IMR-90 (cell line): ENCODE data around the gene BRCC3. TPM values are rescaled to one million over a fixed set of nuclear protein-coding genes. Genes with fewer than 3 reads are reported as not detected.

Experiments
- ATAC-seq: fragments of 200-7000 bp; cut with Tn5 transposase; 2 replicates; pipeline ENCODE4 v1.9.1; 2020; ENCODE audit warnings: low read depth, mild to moderate bottlenecking, moderate library complexity
- BruUV-seq: library from RNA; stranded (reverse); fragments of 400-500 nt; replicated peaks from 2 replicates; lab custom pipeline; 2021; lab: Mats Ljungman, UMichigan
- CTCF ChIA-PET: fragments of 300-600 bp; formaldehyde crosslinking; extraction: SDS; loops from one replicate; lab custom pipeline; 2021; ENCODE audit warnings: antibody characterized with exemption; lab: Yijun Ruan, JAX
- POLR2A ChIA-PET: fragments of 300-600 bp; sonication (Branson Sonifier 250); formaldehyde crosslinking; loops from one replicate; lab custom pipeline; 2022; ENCODE audit warnings: antibody characterized with exemption; ENCODE audit not compliant: unreplicated experiment; lab: Charles Lee
- DNase-seq: peaks from one replicate; pipeline ENCODE4 v3.0.0; 2013
- H2AFZ ChIP-seq: replicated peaks from 2 replicates; pipeline ENCODE3; 2013; ENCODE audit warnings: low read length, mild to moderate bottlenecking; ENCODE audit not compliant: poor library complexity
- H2AK5ac ChIP-seq: 2 replicates; pipeline ENCODE4 v1.6.1; 2013; ENCODE audit warnings: low read depth, low read length, inconsistent platforms
- H2AK9ac ChIP-seq: replicated peaks from 2 replicates; pipeline ENCODE3; 2013; ENCODE audit warnings: mild to moderate bottlenecking, low read depth, low read length, moderate library complexity; ENCODE audit not compliant: poor library complexity
- H2BK120ac ChIP-seq: 2 replicates; pipeline ENCODE4 v1.6.1; 2013; ENCODE audit warnings: low read depth, low read length, inconsistent platforms
- H2BK15ac ChIP-seq: 3 replicates; pipeline ENCODE4 v1.6.1; 2013; ENCODE audit warnings: low read depth, low read length, inconsistent platforms
- H2BK20ac ChIP-seq: 2 replicates; pipeline ENCODE4 v1.6.1; 2013; ENCODE audit warnings: low read depth, mild to moderate bottlenecking, inconsistent platforms, low read length, moderate library complexity
- H2BK5ac ChIP-seq: 2 replicates; pipeline ENCODE4 v1.6.1; 2013; ENCODE audit warnings: mild to moderate bottlenecking, low read depth, low read length, inconsistent platforms; ENCODE audit not compliant: poor library complexity, severe bottlenecking
- H3K14ac ChIP-seq: replicated peaks from 2 replicates; pipeline ENCODE4 v1.6.1; 2013; ENCODE audit warnings: low read depth, low read length, inconsistent platforms
- H3K18ac ChIP-seq: 2 replicates; pipeline ENCODE4 v1.6.1; 2013; ENCODE audit warnings: low read depth, low read length, control low read depth
- H3K23ac ChIP-seq: 2 replicates; pipeline ENCODE4 v1.6.1; 2013; ENCODE audit warnings: low read depth, low read length, inconsistent platforms
- H3K27ac ChIP-seq: 2 replicates; pipeline ENCODE4 v1.5.1; 2013; ENCODE audit warnings: mild to moderate bottlenecking, control low read depth, low read length; ENCODE audit not compliant: insufficient read depth
- H3K27me3 ChIP-seq: 2 replicates; pipeline ENCODE4 v1.6.1; 2013; ENCODE audit warnings: low read length; ENCODE audit not compliant: control insufficient read depth, insufficient read depth
- H3K36me3 ChIP-seq: 2 replicates; pipeline ENCODE4 v1.6.1; 2013; ENCODE audit warnings: low read length, mixed read lengths; ENCODE audit not compliant: control insufficient read depth, insufficient read depth
- H3K4ac ChIP-seq: 2 replicates; pipeline ENCODE4 v1.6.1; 2013; ENCODE audit warnings: low read depth, low read length, inconsistent platforms
- H3K4me1 ChIP-seq: 2 replicates; pipeline ENCODE4 v1.6.1; 2013; ENCODE audit warnings: low read length, mixed read lengths; ENCODE audit not compliant: control insufficient read depth, insufficient read depth
- H3K4me2 ChIP-seq: 2 replicates; pipeline ENCODE4 v1.6.1; 2013; ENCODE audit warnings: low read depth, mild to moderate bottlenecking, control low read depth, low read length, moderate library complexity
- H3K4me3 ChIP-seq: 2 replicates; pipeline ENCODE4 v1.5.1; 2013; ENCODE audit warnings: low read depth, mild to moderate bottlenecking, control low read depth, low read length, moderate library complexity; ENCODE audit not compliant: insufficient read depth
- H3K56ac ChIP-seq: 2 replicates; pipeline ENCODE4 v1.6.1; 2013; ENCODE audit warnings: low read length, inconsistent platforms; ENCODE audit not compliant: insufficient read depth; ENCODE audit errors: extremely low read depth
- H3K79me1 ChIP-seq, 2 experiments: 2 replicates each; pipeline ENCODE4 v1.6.1; 2013; ENCODE audit warnings: low read length in 2 of 2, inconsistent platforms in 1 of 2, low read depth in 1 of 2
- H3K9ac ChIP-seq: 2 replicates; pipeline ENCODE4 v1.6.1; 2013; ENCODE audit warnings: low read depth, low read length, control low read depth
- H3K9me1 ChIP-seq: 2 replicates; pipeline ENCODE4 v1.6.1; 2013; ENCODE audit warnings: low read length, inconsistent platforms; ENCODE audit not compliant: insufficient read depth
- H3K9me3 ChIP-seq: 2 replicates; pipeline ENCODE4 v1.6.1; 2013; ENCODE audit warnings: low read length; ENCODE audit not compliant: control insufficient read depth, insufficient read depth
- H4K20me1 ChIP-seq: 2 replicates; pipeline ENCODE4 v1.6.1; 2013; ENCODE audit warnings: low read length, inconsistent platforms; ENCODE audit not compliant: insufficient read depth
- H4K5ac ChIP-seq: 2 replicates; pipeline ENCODE4 v1.6.1; 2013; ENCODE audit warnings: mild to moderate bottlenecking, low read depth, low read length, control low read depth
- H4K8ac ChIP-seq, 2 experiments: 2 replicates each; pipeline ENCODE4 v1.6.1; 2013; ENCODE audit warnings: low read depth in 2 of 2, low read length in 2 of 2, control low read depth in 1 of 2, inconsistent platforms in 1 of 2
- H4K91ac ChIP-seq: 2 replicates; pipeline ENCODE4 v1.6.1; 2013; ENCODE audit warnings: low read depth, low read length, inconsistent platforms; ENCODE audit not compliant: insufficient read depth
- MXI1 ChIP-seq: IDR thresholded peaks from 2 replicates; pipeline ENCODE4 v1.6.1; 2012; ENCODE audit warnings: low read depth, mild to moderate bottlenecking, low read length, moderate library complexity, borderline replicate concordance
- NFE2L2 ChIP-seq: fragments of 150-350 bp; IDR thresholded peaks from 2 replicates; pipeline ENCODE4 v1.6.1; 2016; ENCODE audit warnings: low read depth, mild to moderate bottlenecking, low read length
- POLR2A ChIP-seq: IDR thresholded peaks from 2 replicates; pipeline ENCODE4 v1.6.1; 2012; ENCODE audit warnings: mild to moderate bottlenecking, low read depth, low read length
- RAD21 ChIP-seq: IDR thresholded peaks from 2 replicates; pipeline ENCODE4 v1.6.1; 2012; ENCODE audit warnings: low read length, improper control_type of control experiment
- whole genome bisulfite sequencing, 2 experiments: methylation state at CpG; one replicate each; pipeline versions ENCODE4 v1.1.5 to v1.1.7; 2013; ENCODE audit warnings: missing lambda C conversion rate in 2 of 2; ENCODE audit not compliant: insufficient read length in 1 of 2; ENCODE audit errors: extremely low coverage in 2 of 2; 5-methylcytosine and 5-hydroxymethylcytosine counted together
- dilution Hi-C: fragments of 300-500 bp; cut with HindIII; formaldehyde crosslinking; loops from one replicate; pipeline ENCODE4 v1.14.3; 2018; ENCODE audit warnings: low sequenced_read_pairs; ENCODE audit not compliant: unreplicated experiment
- in situ Hi-C: fragments of 300-500 bp; cut with MboI; formaldehyde crosslinking; loops from 3 replicates; pipeline ENCODE4 v1.14.3; 2019; ENCODE audit warnings: low sequenced_read_pairs, inconsistent platforms, mixed read lengths
- intact Hi-C: fragments of 100-400 bp; cut with micrococcal nuclease; formaldehyde crosslinking; loops from 2 replicates; pipeline ENCODE4 v1.10.0; 2022
- polyA plus RNA-seq, 3 experiments: library from polyadenylated mRNA; depleted of rRNA; stranded (reverse); fragments of >200 nt; gene quantifications; 2 replicates each; pipeline ENCODE4 v1.2.3, GENCODE V29; 2012; ENCODE audit warnings: low replicate concordance in 1 of 3
- total RNA-seq: library from RNA; depleted of rRNA; stranded (reverse); fragments of >200 nt; gene quantifications from 2 replicates; pipeline ENCODE4 v1.2.3, GENCODE V29; 2012

BRCC3 gene
- total and polyA plus RNA-seq, 2 of the 4 experiments (the other 2 are of a cell fraction) = 14.4 to 24.7 TPM

DNA sequence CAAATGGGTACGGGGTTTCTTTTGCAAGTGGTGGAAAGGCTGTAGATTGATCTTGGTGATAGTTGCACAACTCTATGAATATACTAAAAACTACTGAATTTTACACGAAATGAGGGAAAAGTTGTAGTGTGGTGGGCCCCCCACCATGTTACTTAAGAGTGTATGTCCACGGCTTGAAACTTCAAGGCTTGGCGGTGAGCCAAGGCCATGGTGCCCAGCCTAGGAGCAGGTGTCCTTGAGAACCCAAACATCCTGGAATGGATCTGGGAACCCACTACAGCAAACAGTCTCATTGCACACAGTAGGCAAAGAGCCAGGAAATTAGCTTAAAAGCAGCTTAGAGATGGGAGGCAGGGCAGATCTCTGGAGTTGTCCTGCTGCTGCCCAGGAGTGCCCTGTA lies 62.9 kb downstream of the BRCC3 start:
- H3K4ac ChIP-seq = no peak overlapping the region
- H3K9ac ChIP-seq = no peak overlapping the region
- no peaks in the 10 kb centered on the region for H4K20me1 ChIP-seq
- no peaks in the 10 kb centered on the region for H3K9me1 ChIP-seq
- H3K4me3 ChIP-seq = no peak overlapping the region
- intact Hi-C loops (no loop called here), dilution Hi-C loops (no loop called here), in situ Hi-C loops (no loop called here)
- DNase-seq (no peak), ATAC-seq (no peak)
- no peak overlapping the region for H2BK120ac ChIP-seq
- no peak overlapping the region for H3K14ac ChIP-seq
- H2BK5ac ChIP-seq = no peak overlapping the region
- H3K27ac ChIP-seq = no peak overlapping the region
- ChIA-PET CTCF (no interaction called here), POLR2A (no interaction called here)
- no peak overlapping the region for H3K56ac ChIP-seq
- no peaks in the 10 kb centered on the region for H3K27me3 ChIP-seq
- H3K23ac ChIP-seq = no peak overlapping the region
- H3K79me1 ChIP-seq = no peaks in the 10 kb centered on the region
- H3K18ac ChIP-seq = no peak overlapping the region
- no peak overlapping the region for H2AFZ ChIP-seq
- H3K4me1 ChIP-seq = no peaks in the 10 kb centered on the region
- no peak overlapping the region for H3K4me2 ChIP-seq
- H2AK5ac ChIP-seq = no peak overlapping the region
- TF ChIP-seq POLR2A = no peak
- no peak for TF ChIP-seq MXI1
- no peak for TF ChIP-seq RAD21
- no peak for TF ChIP-seq NFE2L2
- WGBS, 2 experiments = 80% methylated on average over 1 of the region's 4 CpGs; no CpG with 5 or more reads in 1 of the 2 experiments
- no peak overlapping the region for H2BK15ac ChIP-seq
- H4K8ac ChIP-seq = no peak overlapping the region
- no peak overlapping the region for H2AK9ac ChIP-seq
- H3K9me3 ChIP-seq = no peaks in the 10 kb centered on the region
- no peaks in the 10 kb centered on the region for H3K36me3 ChIP-seq
- H2BK20ac ChIP-seq = no peak overlapping the region
- H4K91ac ChIP-seq = no peak overlapping the region
- no peak overlapping the region for H4K5ac ChIP-seq
- no TSS peak for BruUV-seq
